ENCODE data around the gene SESN1. TPM values are rescaled to one million over a fixed set of nuclear protein-coding genes. Genes with fewer than 3 reads are reported as not detected.

SESN1 gene
- total RNA-seq, 1 experiment from 2014 or later, result 17.5 TPM

- Histone ChIP-seq H3K4me1 (ENCODE audit: insufficient read depth, low read length) (no peaks in the 10 kb centered on the region), H3K23ac (ENCODE audit: insufficient read length, low read depth, low read length) (no peak overlapping the region), H4K8ac (replicated peaks; ENCODE audit: insufficient read length, low read depth, low read length) (no peak overlapping the region), H3K27me3 (ENCODE audit: insufficient read depth, low read length) (no peaks in the 10 kb centered on the region), H2BK120ac (ENCODE audit: low read depth, low read length, poor library complexity, severe bottlenecking) (no peak overlapping the region), H3K27ac (ENCODE audit: insufficient read length, low read depth, low read length) (no peak overlapping the region), H3K18ac (ENCODE audit: insufficient read length, low read depth, low read length) (no peak overlapping the region), H3K9me3 (ENCODE audit: control insufficient read depth, low read depth, low read length) (no peaks in the 10 kb centered on the region), H3K79me2 (ENCODE audit: insufficient read depth, low read length) (no peaks in the 10 kb centered on the region), H2BK5ac (ENCODE audit: insufficient read length, low read length) (no peak overlapping the region), H2BK12ac (ENCODE audit: insufficient read length, low read depth, low read length) (no peak overlapping the region), H4K5ac (ENCODE audit: insufficient read length, low read depth, low read length) (no peak overlapping the region), H3K23me2 (ENCODE audit: insufficient read length, low read depth, low read length, poor library complexity, severe bottlenecking) (no peaks in the 10 kb centered on the region), H4K91ac (ENCODE audit: insufficient read length, low read depth, low read length) (no peak overlapping the region), H4K20me1 (ENCODE audit: control insufficient read depth, insufficient read depth, insufficient read length) (no peaks in the 10 kb centered on the region), H3K56ac (ENCODE audit: insufficient read length, low read depth, low read length) (no peak overlapping the region), H2AK5ac (ENCODE audit: insufficient read length, low read length) (no peak overlapping the region), H3K4me2 (ENCODE audit: insufficient read depth, insufficient read length, low read length) (no peak overlapping the region), H3K79me1 (ENCODE audit: insufficient read depth, low read depth, low read length, poor library complexity, severe bottlenecking) (no peaks in the 10 kb centered on the region), H3T11ph (ENCODE audit: low read length) (no peak overlapping the region), H2AFZ (ENCODE audit: low read length) (no peak overlapping the region), H3K14ac (ENCODE audit: insufficient read depth, low read length) (no peak overlapping the region), H3K4ac (ENCODE audit: low read depth, low read length) (no peak overlapping the region), H2BK15ac (ENCODE audit: low read depth, low read length) (no peak overlapping the region), H3K9ac (ENCODE audit: extremely low read depth, insufficient read length, low read length) (no peak overlapping the region), H2BK20ac (ENCODE audit: low read depth, low read length, poor library complexity, severe bottlenecking) (no peak overlapping the region)
- H3K4me3 Mint-ChIP-seq, result no peak overlapping the region
- no peaks in the 10 kb centered on the region for H3K4me1 Mint-ChIP-seq
- H3K27ac Mint-ChIP-seq, result no peak overlapping the region
- TF ChIP-seq CTCF (conservative IDR thresholded peaks at IDR 0.05), result no peak
- H3K9me3 Mint-ChIP-seq, result no peaks in the 10 kb centered on the region
- H3K27me3 Mint-ChIP-seq (ENCODE audit: low read depth), result no peaks in the 10 kb centered on the region
- peaks cover 0 to 4% (median 0%) of the 10 kb centered on the region in 3 experiments; a peak in 1 of 7 replicates for H3K36me3 Mint-ChIP-seq (ENCODE audit: insufficient read depth in 1 of 3, low read depth in 3 of 3)
- no peak for DNase-seq
Measured at GRCh38 chr6:109103942-109104341, 9.3 kb upstream of the SESN1 start.

Data from H9 (cell line).